Activated CD8-positive, alpha-beta memory T cell treated with anti-CD3 and anti-CD28 coated beads for 4 hours (primary cell): ENCODE results near the gene IQSEC1.
"Not testable (repeated sequence)": the region's sequence is repeated elsewhere in the genome, so short reads cannot be mapped to it uniquely, and the experiment has no call there.

Experiments
- DNase-seq, 2 donors: peaks; one replicate each; pipeline ENCODE4 v3.0.0-alpha.2; 2020; ENCODE audit warnings: low read depth in 2 of 2

The IQSEC1 gene

GRCh38 chr3:12871404-12871983 is 201.7 kb downstream of the IQSEC1 start:
- DNase-seq = no peak

- no peak for DNase-seq
Observed at GRCh38 chr3:12870942-12871341, 202.3 kb downstream of the IQSEC1 start.

DNA sequence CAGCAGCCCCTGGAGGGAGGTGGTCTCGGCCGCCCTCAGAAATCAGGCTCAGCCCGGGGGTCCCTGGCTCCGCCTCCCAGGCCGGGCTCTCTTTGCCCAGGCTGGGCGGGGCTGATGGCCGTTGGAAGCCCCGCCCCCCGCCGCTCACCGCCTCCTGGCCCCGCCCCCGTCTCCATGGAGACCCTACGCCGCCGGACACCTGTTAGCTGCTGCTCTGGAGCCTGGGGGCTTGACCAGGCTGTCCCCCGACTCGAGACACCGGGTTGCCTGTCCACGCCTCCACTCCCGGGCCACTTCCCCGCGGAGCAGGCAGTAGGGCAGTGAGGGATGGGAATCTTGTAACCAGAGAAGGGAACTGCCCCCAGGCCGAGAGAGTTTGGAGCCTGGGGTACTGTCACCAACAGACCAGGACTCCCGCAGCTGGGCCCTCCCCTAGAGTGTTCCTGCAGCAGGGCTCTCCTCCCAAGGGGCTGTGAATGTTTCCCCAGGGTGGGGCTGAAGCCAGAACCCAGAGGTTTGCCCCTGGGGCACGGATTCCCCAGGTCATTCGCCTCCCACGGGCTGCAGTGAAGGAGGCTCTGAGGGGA is 204.1 kb downstream of the IQSEC1 start:
- no peak for DNase-seq

GRCh38 chr3:12868039-12869034 is 204.9 kb downstream of the IQSEC1 start:
- DNase-seq = peak in 1 of 2 donors; percentile 38

DNA sequence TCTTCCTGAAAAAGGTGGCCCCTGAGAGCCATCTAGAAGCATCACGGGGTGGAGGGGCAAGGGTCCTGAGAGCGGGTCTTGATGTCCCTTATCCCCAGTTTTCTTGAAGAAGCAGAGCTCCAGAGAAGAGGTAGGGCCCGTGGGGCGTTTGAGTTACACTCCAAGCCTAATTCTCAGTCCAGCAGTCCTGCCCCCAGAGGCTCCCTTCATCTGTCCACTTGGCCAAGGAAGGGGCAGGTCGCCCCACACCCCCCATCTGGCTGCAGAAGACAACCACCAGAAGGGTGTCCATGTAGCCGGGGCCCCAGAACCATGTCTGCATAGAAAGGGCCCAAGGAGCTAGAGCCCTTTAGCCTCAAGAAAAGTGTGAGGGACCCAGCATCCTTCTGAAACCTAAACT is 206.4 kb downstream of the IQSEC1 start:
- no peak for DNase-seq

DNA sequence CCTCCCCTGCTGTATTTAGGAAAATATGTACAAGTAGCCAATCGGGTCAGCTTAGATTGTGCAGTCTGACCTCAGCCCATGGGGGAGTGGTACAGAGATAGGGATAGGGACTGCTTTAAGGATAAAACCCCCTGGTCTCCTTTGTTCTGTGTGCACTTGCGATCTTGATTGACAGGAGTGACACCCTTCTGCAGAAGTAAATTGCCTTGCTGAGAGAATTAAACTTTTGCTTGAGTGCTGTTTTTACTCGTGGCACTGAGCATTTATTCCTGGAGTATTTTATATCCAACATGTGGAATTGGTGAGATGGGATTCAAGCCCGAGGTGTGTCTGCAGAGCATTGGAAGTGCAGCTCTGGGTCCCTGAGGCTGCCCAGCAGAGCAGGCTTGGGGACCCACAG is 208.0 kb downstream of the IQSEC1 start:
- no peak for DNase-seq

GRCh38 chr3:12862387-12862786 is 210.8 kb downstream of the IQSEC1 start:
- no peak for DNase-seq

DNA sequence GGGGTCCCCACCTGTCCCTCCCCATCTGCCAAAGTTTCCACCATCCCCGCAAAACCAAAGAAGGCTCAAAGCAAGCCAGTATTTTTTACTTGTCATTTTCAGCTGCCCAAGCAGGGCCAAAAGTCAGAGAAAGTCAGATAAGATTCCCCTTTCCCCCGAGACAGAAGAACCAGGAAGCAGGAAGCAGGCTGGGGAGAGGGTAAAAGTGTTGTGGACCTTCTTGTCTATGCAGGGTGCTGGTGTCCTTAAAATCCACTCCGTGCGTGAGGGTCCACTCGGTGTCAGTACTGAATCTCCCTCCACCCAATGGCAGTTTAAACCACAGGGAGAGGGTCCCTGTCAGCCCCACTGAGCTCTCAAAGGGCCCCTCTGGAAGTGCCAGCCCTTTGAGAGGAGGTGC is 211.6 kb downstream of the IQSEC1 start:
- no peak for DNase-seq

- DNase-seq = no peak
Observed at GRCh38 chr3:12859840-12860239, 213.4 kb downstream of the IQSEC1 start.

- DNase-seq = no peak
Observed at GRCh38 chr3:12856626-12857025, 216.6 kb downstream of the IQSEC1 start.

DNA sequence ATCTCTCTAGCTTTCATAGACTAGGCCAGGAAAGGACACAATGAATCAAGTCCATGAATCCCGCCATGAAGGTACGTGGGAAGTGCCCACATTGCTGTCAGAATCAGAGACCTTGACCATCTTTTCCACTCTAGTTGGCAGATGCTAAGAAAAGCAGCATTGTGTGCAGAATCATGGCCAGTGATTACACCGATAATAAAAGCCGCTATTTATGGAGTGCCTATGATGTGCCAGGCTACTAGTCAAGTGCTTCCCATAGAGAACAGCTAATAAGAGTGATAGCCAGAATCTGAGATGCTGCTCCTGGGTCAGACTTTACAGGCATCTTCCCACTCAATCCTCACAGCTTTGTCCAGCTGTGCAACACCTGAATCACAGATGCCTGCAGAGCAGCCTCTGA is 218.7 kb downstream of the IQSEC1 start:
- DNase-seq = no peak

DNA sequence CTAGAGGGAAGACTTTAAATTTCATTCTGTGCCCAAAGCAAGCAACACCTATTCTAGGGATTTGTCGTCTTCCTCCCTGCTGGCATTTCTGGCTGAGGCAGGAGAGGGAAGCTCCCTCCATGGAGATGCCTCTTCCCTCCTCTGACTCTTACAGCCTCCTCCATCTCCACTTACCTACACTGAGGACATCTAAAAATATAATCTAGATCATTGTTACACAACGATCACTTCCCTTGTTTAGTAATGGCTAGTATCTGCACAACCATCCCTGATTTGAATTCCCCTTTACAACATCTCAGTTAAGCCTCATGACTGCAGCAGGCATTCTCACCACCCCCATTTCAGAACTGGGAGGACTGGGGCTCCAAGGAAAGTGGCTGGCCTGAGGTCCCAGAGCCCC is 219.4 kb downstream of the IQSEC1 start:
- DNase-seq = not testable (repeated sequence)

- no peak for DNase-seq
Observed at GRCh38 chr3:12852201-12852600, 221.0 kb downstream of the IQSEC1 start.
